Neural crest cell (in vitro differentiated cells): ENCODE data around the gene ODAD3. TPM values are rescaled to one million over a fixed set of nuclear protein-coding genes. Genes with fewer than 3 reads are reported as not detected.

Source experiments
- DNase-seq: peaks from one replicate; pipeline ENCODE4 v3.0.0; 2021; ENCODE audit warnings: low read depth, mixed read lengths, low spot score
- H3K27ac Mint-ChIP-seq: one replicate; pipeline ENCODE4 v1.8.0; 2021; ENCODE audit warnings: mild to moderate bottlenecking, mixed read lengths; ENCODE audit not compliant: unreplicated experiment
- H3K27me3 Mint-ChIP-seq: 2 replicates; pipeline ENCODE4 v1.8.0; 2021; ENCODE audit warnings: low read depth, mild to moderate bottlenecking, mixed read lengths
- H3K36me3 Mint-ChIP-seq: 2 replicates; pipeline ENCODE4 v1.8.0; 2021; ENCODE audit warnings: low read depth, mild to moderate bottlenecking, mixed read lengths
- H3K4me1 Mint-ChIP-seq: 2 replicates; pipeline ENCODE4 v1.8.0; 2021; ENCODE audit warnings: mixed read lengths
- H3K4me3 Mint-ChIP-seq: one replicate; pipeline ENCODE4 v1.8.0; 2021; ENCODE audit warnings: mild to moderate bottlenecking, mixed read lengths
- H3K9me3 Mint-ChIP-seq: 2 replicates; pipeline ENCODE4 v1.8.0; 2021; ENCODE audit warnings: mixed read lengths
- CTCF ChIP-seq: fragments of 200-600 bp; sonication (generic); conservative IDR thresholded peaks from 2 replicates; pipeline ENCODE4 v1.5.0; 2021; ENCODE audit warnings: antibody characterized with exemption, mild to moderate bottlenecking
- total RNA-seq: library from RNA; stranded (reverse); gene quantifications from 2 replicates; pipeline ENCODE4 v1.2.1, GENCODE V29; 2021

ODAD3 gene
- total RNA-seq, 1 donor from 2014 or later = 2.2 TPM

GRCh38 chr19:11451871-11452619 is 17.1 kb upstream of the ODAD3 start:
- no peaks in the 10 kb centered on the region for H3K27me3 Mint-ChIP-seq
- no peaks in the 10 kb centered on the region for H3K36me3 Mint-ChIP-seq
- peaks cover 13% of the 10 kb centered on the region for H3K4me1 Mint-ChIP-seq
- peak overlapping the region; percentile 44 for H3K4me3 Mint-ChIP-seq
- H3K9me3 Mint-ChIP-seq = no peaks in the 10 kb centered on the region
- no peak for DNase-seq
- H3K27ac Mint-ChIP-seq = peak overlapping the region; percentile 81
- TF ChIP-seq CTCF = no peak

DNA sequence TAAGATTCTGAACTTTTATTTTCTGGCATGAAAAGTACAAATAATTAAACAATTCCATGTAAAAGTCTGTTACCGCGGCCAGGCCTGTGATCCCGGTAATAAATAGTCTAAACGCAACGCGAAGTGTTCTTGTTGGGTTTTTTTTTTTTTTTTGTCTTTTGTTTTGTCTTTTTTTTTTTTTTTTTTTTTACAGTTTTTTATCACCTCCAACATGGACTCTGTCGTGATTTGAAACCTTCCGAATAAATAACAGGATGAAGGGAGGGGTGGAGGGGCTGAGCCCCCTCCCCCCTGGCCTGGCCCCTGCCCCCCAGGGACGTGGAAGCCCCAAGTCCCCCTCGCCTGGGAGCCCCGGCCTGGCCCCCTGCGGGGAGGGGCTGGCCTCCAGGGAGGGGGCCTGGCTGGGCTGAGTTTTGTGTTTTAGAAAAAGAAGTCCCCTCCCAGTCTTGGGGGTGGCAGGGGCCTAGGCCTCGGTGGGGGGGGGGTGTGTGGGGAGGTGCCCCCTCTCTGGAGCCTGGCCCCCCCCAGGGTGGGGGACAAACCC is 16.5 kb upstream of the ODAD3 start:
- no peak overlapping the region for H3K4me3 Mint-ChIP-seq
- H3K4me1 Mint-ChIP-seq = peaks cover 13% of the 10 kb centered on the region
- H3K27ac Mint-ChIP-seq = no peak overlapping the region
- H3K36me3 Mint-ChIP-seq = no peaks in the 10 kb centered on the region
- no peaks in the 10 kb centered on the region for H3K9me3 Mint-ChIP-seq
- no peak for TF ChIP-seq CTCF
- no peaks in the 10 kb centered on the region for H3K27me3 Mint-ChIP-seq
- no peak for DNase-seq

- TF ChIP-seq CTCF = no peak
- H3K36me3 Mint-ChIP-seq = no peaks in the 10 kb centered on the region
- no peaks in the 10 kb centered on the region for H3K27me3 Mint-ChIP-seq
- peak overlapping the region; percentile 27 for H3K27ac Mint-ChIP-seq
- H3K9me3 Mint-ChIP-seq = no peaks in the 10 kb centered on the region
- peaks cover 13% of the 10 kb centered on the region for H3K4me1 Mint-ChIP-seq
- DNase-seq = no peak
- H3K4me3 Mint-ChIP-seq = peak overlapping the region; percentile 41
Measured at GRCh38 chr19:11450570-11451326, 15.8 kb upstream of the ODAD3 start.

- H3K27me3 Mint-ChIP-seq = no peaks in the 10 kb centered on the region
- H3K27ac Mint-ChIP-seq = no peak overlapping the region
- TF ChIP-seq CTCF = no peak
- H3K4me1 Mint-ChIP-seq = peaks cover 13% of the 10 kb centered on the region
- DNase-seq = no peak
- H3K4me3 Mint-ChIP-seq = no peak overlapping the region
- no peaks in the 10 kb centered on the region for H3K36me3 Mint-ChIP-seq
- no peaks in the 10 kb centered on the region for H3K9me3 Mint-ChIP-seq
Measured at GRCh38 chr19:11448923-11449554, 14.1 kb upstream of the ODAD3 start.

DNA sequence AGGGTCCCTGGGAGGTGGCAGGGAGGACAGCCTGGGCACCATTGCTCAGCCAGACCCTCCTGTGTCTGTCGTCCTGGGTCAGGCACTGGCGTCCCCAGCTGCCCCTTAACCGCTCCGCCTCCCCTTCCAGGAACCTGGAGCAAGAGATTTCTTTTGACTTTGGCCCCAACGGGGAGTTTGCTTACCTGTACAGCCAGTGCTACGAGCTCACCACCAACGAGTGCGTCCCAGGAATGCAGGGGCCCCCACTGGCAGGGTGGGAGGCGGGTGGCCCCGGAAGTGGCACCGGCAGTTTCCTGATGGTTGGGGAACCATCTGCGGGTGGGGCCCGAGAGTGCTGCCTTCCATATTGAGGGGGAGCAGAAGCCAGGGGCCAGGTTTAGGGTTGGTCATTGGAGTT is 13.5 kb upstream of the ODAD3 start:
- Mint-ChIP-seq H3K4me3 (no peak overlapping the region), H3K27ac (no peak overlapping the region), H3K9me3 (no peaks in the 10 kb centered on the region), H3K36me3 (no peaks in the 10 kb centered on the region), H3K4me1 (peaks cover 11% of the 10 kb centered on the region), H3K27me3 (no peaks in the 10 kb centered on the region)
- TF ChIP-seq CTCF = no peak
- no peak for DNase-seq
